Gastroesophageal sphincter (tissue), 4 donors: ENCODE measurements around the gene MKS1. TPM values are rescaled to one million over a fixed set of nuclear protein-coding genes. Genes with fewer than 3 reads are reported as not detected.

ENCODE experiments used
- ATAC-seq: fragments of 150-250 bp; one replicate; pipeline ENCODE4 v1.9.1; 2016; ENCODE audit warnings: mild to moderate bottlenecking, moderate library complexity
- H3K27ac ChIP-seq, 4 donors: fragments of 200-600 bp; sonication (generic) in 3 of 4; 1 replicate in 3 of 4; 2 replicates in 1 of 4; pipeline ENCODE4 v1.5.1; 2016 to 2019
- H3K27me3 ChIP-seq: fragments of 200-600 bp; sonication (generic); one replicate; pipeline ENCODE4 v1.5.1; 2019
- H3K36me3 ChIP-seq, 2 donors: fragments of 200-600 bp; sonication (generic); one replicate each; pipeline ENCODE4 v1.5.1; 2019; ENCODE audit warnings: control low read depth in 1 of 2
- H3K4me1 ChIP-seq, 3 donors: fragments of 200-600 bp; sonication (generic); 1 replicate in 2 of 3; 2 replicates in 1 of 3; pipeline ENCODE4 v1.5.1; 2016 to 2019; ENCODE audit warnings: control low read depth in 2 of 3
- H3K4me3 ChIP-seq, 2 donors: fragments of 200-600 bp; sonication (generic); one replicate each; pipeline ENCODE4 v1.5.1; 2019; ENCODE audit warnings: mild to moderate bottlenecking in 1 of 2, moderate library complexity in 1 of 2
- H3K9me3 ChIP-seq, 3 donors: fragments of 200-600 bp; sonication (generic); one replicate each; pipeline ENCODE4 v1.5.1; 2017 to 2019; ENCODE audit warnings: control low read depth in 2 of 3
- EP300 ChIP-seq: sonication (generic); formaldehyde crosslinking; IDR thresholded peaks from one replicate; pipeline ENCODE4 v1.6.1; 2017; ENCODE audit warnings: antibody characterized with exemption, mild to moderate bottlenecking
- POLR2A ChIP-seq, 2 donors: fragments of 450-650 bp; IDR thresholded peaks; one replicate each; pipeline ENCODE4 v1.6.1; 2017; ENCODE audit warnings: antibody characterized with exemption in 2 of 2, mild to moderate bottlenecking in 2 of 2, moderate library complexity in 1 of 2
- POLR2AphosphoS5 ChIP-seq: sonication (generic); formaldehyde crosslinking; IDR thresholded peaks from one replicate; pipeline ENCODE4 v1.6.1; 2017; ENCODE audit warnings: antibody characterized with exemption
- WGBS, 2 donors: methylation state at CpG; one replicate each; pipeline ENCODE4 v1.1.5; 2018; ENCODE audit warnings: low coverage in 1 of 2; 5-methylcytosine and 5-hydroxymethylcytosine counted together
- total RNA-seq, 4 donors: library from RNA; depleted of rRNA; stranded (reverse); fragments of >200 nt; gene quantifications; one replicate each; pipeline ENCODE4 v1.1.0, GENCODE V29; 2016
- TF ChIP-seq, protein P1 (sequence below), 4 experiments: fragments of 200-600 bp in 2 of 4; fragments of 450-650 bp in 2 of 4; sonication (generic) in 1 of 4; IDR thresholded peaks; one replicate each; pipeline ENCODE4 v1.5.1; 2017 to 2019; ENCODE audit warnings: antibody characterized with exemption in 4 of 4, mild to moderate bottlenecking in 2 of 4, moderate library complexity in 2 of 4

The MKS1 gene
- total RNA-seq, 4 donors from 2014 or later: 6.7 to 9.3 (median 7.9) TPM

- TF ChIP-seq POLR2A (IDR thresholded peaks at IDR 0.05) (no peak), EP300 (no peak), POLR2AphosphoS5 (no peak)
- TF ChIP-seq, protein P1, sequence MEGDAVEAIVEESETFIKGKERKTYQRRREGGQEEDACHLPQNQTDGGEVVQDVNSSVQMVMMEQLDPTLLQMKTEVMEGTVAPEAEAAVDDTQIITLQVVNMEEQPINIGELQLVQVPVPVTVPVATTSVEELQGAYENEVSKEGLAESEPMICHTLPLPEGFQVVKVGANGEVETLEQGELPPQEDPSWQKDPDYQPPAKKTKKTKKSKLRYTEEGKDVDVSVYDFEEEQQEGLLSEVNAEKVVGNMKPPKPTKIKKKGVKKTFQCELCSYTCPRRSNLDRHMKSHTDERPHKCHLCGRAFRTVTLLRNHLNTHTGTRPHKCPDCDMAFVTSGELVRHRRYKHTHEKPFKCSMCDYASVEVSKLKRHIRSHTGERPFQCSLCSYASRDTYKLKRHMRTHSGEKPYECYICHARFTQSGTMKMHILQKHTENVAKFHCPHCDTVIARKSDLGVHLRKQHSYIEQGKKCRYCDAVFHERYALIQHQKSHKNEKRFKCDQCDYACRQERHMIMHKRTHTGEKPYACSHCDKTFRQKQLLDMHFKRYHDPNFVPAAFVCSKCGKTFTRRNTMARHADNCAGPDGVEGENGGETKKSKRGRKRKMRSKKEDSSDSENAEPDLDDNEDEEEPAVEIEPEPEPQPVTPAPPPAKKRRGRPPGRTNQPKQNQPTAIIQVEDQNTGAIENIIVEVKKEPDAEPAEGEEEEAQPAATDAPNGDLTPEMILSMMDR (IDR thresholded peaks at IDR 0.05): no peak
- no peak for ATAC-seq
- no peak overlapping the region for H3K4me3 ChIP-seq
- no peak overlapping the region for H3K27ac ChIP-seq
- WGBS, 2 donors: 50 to 71% methylated on average over 3 to 4 of the region's 12 CpGs
- peaks cover 87% of the 10 kb centered on the region for H3K27me3 ChIP-seq
- no peaks in the 10 kb centered on the region for H3K36me3 ChIP-seq
- H3K9me3 ChIP-seq: no peaks in the 10 kb centered on the region
- H3K4me1 ChIP-seq: no peaks in the 10 kb centered on the region
These were observed 13.7 kb upstream of the MKS1 start for GRCh38 chr17:58232707-58233156.

GRCh38 chr17:58231641-58232040 lies 12.6 kb upstream of the MKS1 start:
- no peak for TF ChIP-seq POLR2AphosphoS5
- TF ChIP-seq, protein P1 (IDR thresholded peaks at IDR 0.05): no peak
- TF ChIP-seq POLR2A (IDR thresholded peaks at IDR 0.05): no peak
- TF ChIP-seq EP300: no peak
- H3K27ac ChIP-seq: no peak overlapping the region
- H3K4me3 ChIP-seq: no peak overlapping the region
- H3K36me3 ChIP-seq: no peaks in the 10 kb centered on the region
- H3K27me3 ChIP-seq: peaks cover 85% of the 10 kb centered on the region
- 13 to 33% methylated on average over 2 of the region's 2 CpGs for WGBS, 2 donors
- ATAC-seq: no peak
- H3K4me1 ChIP-seq: no peaks in the 10 kb centered on the region
- H3K9me3 ChIP-seq: no peaks in the 10 kb centered on the region

DNA sequence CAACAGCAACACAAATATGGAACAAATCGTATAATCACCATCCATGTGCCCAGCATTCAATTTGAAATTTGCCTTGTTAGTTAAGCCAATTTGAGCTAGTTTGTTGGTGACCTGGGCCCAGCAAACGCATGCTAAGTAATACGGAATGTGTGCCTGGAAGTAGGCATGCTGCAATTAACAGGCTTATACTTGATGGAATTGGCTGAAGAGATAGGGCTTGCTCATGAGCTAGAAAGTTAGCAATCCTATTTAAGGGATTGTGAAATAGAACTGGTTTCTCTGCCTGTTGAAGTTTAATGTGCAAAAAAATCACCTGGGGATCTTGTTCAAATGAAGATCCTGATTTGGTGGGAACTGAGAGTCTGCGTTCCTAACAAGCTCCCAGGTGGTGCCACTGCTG lies 10.8 kb upstream of the MKS1 start:
- 78 to 80% methylated on average over 4 of the region's 4 CpGs for WGBS, 2 donors
- Histone ChIP-seq H3K4me3 (no peak overlapping the region), H3K27me3 (peaks cover 75% of the 10 kb centered on the region), H3K27ac (no peak overlapping the region), H3K36me3 (no peaks in the 10 kb centered on the region), H3K4me1 (no peaks in the 10 kb centered on the region), H3K9me3 (no peaks in the 10 kb centered on the region)
- ATAC-seq: no peak
- TF ChIP-seq POLR2A (IDR thresholded peaks at IDR 0.05) (no peak), POLR2AphosphoS5 (no peak), EP300 (no peak)
- TF ChIP-seq, protein P1 (IDR thresholded peaks at IDR 0.05): no peak

- H3K27me3 ChIP-seq: peaks cover 71% of the 10 kb centered on the region
- ATAC-seq: no peak
- H3K36me3 ChIP-seq: no peaks in the 10 kb centered on the region
- no peak for TF ChIP-seq POLR2AphosphoS5
- no peak for TF ChIP-seq POLR2A (IDR thresholded peaks at IDR 0.05)
- TF ChIP-seq, protein P1 (IDR thresholded peaks at IDR 0.05): no peak
- TF ChIP-seq EP300: no peak
- no peak overlapping the region for H3K4me3 ChIP-seq
- WGBS, 2 donors: 18 to 33% methylated on average over 1 of the region's 1 CpG
- no peak overlapping the region for H3K27ac ChIP-seq
- no peaks in the 10 kb centered on the region for H3K9me3 ChIP-seq
- no peaks in the 10 kb centered on the region for H3K4me1 ChIP-seq
These were observed 10.3 kb upstream of the MKS1 start for GRCh38 chr17:58229384-58229783.

DNA sequence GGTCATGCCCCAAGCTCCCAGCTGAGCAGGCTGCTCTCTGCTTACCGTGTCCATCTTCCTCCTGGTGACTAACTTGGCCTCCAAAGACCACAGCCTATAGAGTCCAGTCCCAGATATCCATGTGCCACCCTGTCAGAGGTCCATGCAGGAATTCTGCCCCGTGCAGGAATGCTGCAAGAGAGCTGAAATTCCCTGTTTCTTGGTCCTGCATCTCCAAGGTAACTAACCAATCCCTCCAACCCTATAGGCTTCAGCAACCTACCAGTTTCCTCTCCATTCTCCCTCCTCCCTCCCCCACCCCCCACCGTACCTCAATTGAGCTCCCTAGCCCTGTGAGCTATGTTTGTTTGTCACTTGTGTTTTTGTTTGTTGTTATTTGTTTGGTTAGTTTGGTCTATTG lies 9.6 kb upstream of the MKS1 start:
- H3K4me1 ChIP-seq: no peaks in the 10 kb centered on the region
- H3K36me3 ChIP-seq: no peaks in the 10 kb centered on the region
- H3K27me3 ChIP-seq: peaks cover 67% of the 10 kb centered on the region
- no peak for TF ChIP-seq POLR2AphosphoS5
- no peak for TF ChIP-seq POLR2A (IDR thresholded peaks at IDR 0.05)
- no peak for TF ChIP-seq EP300
- TF ChIP-seq, protein P1 (IDR thresholded peaks at IDR 0.05): no peak
- H3K4me3 ChIP-seq: no peak overlapping the region
- 23 to 50% methylated on average over 1 to 2 of the region's 3 CpGs for WGBS, 2 donors
- no peaks in the 10 kb centered on the region for H3K9me3 ChIP-seq
- ATAC-seq: no peak
- no peak overlapping the region for H3K27ac ChIP-seq
